ENCODE measurements around the gene WNT8A. TPM values are rescaled to one million over a fixed set of nuclear protein-coding genes. Genes with fewer than 3 reads are reported as not detected.
"Not testable (repeated sequence)": the region's sequence is repeated elsewhere in the genome, so short reads cannot be mapped to it uniquely, and the experiment has no call there.

WNT8A gene
- total RNA-seq, 2 experiments from 2014 or later, result not detected

DNA sequence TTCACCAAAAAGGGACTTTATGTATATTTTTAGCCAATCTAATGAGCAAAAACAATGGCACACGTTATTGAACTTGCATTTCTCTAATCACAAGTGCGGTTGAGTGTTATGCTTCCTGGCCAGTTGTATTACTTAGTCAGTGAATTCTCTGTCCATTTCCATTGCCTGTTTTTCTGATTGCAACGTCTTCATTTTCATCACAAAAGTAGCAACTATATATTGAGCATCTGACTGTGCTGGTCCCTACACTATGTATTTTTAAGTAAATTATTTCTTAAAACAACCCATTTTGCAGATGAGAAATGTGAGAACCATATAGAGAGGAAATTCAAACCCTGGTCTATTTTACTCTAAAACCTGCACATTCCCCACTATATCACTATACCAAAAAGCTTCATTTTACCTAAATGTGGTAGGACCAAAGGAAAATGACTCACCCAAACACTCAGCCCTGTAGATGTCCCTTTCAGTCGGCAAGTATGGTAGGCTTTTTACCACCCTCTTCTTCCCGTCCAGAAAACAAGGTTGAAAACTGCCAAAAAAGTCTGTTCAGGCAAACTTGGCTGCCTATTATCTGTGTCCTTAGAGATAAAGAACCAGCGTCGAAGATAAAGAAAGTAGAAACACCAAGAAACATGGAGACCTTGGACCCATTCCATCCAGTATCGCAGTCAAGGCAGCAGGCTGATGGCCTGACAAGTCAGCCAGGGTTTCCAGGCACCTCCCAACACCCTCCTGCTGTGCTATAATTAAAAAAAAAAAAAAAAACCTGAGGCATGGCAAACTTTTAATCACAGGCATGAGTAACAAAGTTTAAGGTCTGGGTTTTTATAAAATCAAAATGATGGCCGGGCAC, 32.2 kb upstream of the WNT8A start:
- Histone ChIP-seq H3K4me1 (ENCODE audit: insufficient read depth, low read length) (no peaks in the 10 kb centered on the region), H3K27me3 (ENCODE audit: control insufficient read depth in 1 of 2, insufficient read depth in 2 of 2, low read length in 2 of 2) (no peaks in the 10 kb centered on the region), H3K9me3 (ENCODE audit: control insufficient read depth in 1 of 2, insufficient read depth in 1 of 2, low read length in 2 of 2) (no peaks in the 10 kb centered on the region), H3K27ac (ENCODE audit: low read depth in 1 of 2, low read length in 2 of 2) (no peak overlapping the region), H3K36me3 (ENCODE audit: insufficient read depth, low read length) (no peaks in the 10 kb centered on the region), H3K4me3 (ENCODE audit: low read length) (no peak overlapping the region)
- ChIA-PET CTCF (no interaction called here), POLR2A (no interaction called here)
- ATAC-seq (ENCODE audit: poor library complexity) (no peak), DNase-seq (no peak)
- TF ChIP-seq, protein P1, sequence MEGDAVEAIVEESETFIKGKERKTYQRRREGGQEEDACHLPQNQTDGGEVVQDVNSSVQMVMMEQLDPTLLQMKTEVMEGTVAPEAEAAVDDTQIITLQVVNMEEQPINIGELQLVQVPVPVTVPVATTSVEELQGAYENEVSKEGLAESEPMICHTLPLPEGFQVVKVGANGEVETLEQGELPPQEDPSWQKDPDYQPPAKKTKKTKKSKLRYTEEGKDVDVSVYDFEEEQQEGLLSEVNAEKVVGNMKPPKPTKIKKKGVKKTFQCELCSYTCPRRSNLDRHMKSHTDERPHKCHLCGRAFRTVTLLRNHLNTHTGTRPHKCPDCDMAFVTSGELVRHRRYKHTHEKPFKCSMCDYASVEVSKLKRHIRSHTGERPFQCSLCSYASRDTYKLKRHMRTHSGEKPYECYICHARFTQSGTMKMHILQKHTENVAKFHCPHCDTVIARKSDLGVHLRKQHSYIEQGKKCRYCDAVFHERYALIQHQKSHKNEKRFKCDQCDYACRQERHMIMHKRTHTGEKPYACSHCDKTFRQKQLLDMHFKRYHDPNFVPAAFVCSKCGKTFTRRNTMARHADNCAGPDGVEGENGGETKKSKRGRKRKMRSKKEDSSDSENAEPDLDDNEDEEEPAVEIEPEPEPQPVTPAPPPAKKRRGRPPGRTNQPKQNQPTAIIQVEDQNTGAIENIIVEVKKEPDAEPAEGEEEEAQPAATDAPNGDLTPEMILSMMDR (IDR thresholded peaks at IDR 0.05), result no peak
- Mint-ChIP-seq H3K9me3 (no peaks in the 10 kb centered on the region), H3K4me1 (ENCODE audit: low read depth) (no peaks in the 10 kb centered on the region), H3K27ac (no peak overlapping the region), H3K27me3 (no peaks in the 10 kb centered on the region), H3K36me3 (ENCODE audit: low read depth) (no peaks in the 10 kb centered on the region), H3K4me3 (no peak overlapping the region)
- intact Hi-C loops (cut with DNase I, micrococcal nuclease), result no loop called here

DNA sequence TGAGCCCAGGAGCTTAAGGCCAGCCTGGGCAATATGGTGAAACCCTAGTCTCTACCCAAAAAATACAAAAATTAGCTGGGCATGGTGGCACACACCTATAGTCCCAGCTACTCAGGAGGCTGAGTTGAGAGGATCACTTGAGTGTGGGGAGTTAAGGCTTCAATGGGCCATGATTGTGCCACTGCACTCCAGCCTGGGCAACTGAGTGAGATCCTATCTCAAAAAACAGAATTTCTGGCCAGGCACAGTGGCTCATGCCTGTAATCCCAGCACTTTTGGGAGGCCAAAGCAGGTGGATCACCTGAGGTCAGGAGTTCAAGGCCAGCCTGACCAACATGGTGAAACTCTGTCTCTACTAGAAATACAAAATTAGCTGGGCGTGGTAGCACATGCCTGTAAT, 31.1 kb upstream of the WNT8A start:
- H3K27ac ChIP-seq (ENCODE audit: low read depth in 1 of 2, low read length in 2 of 2); POLR2A ChIA-PET; ATAC-seq (ENCODE audit: poor library complexity); CTCF ChIA-PET; DNase-seq; H3K4me3 Mint-ChIP-seq; H3K9me3 ChIP-seq (ENCODE audit: control insufficient read depth in 1 of 2, insufficient read depth in 1 of 2, low read length in 2 of 2); H3K4me3 ChIP-seq (ENCODE audit: low read length); H3K9me3 Mint-ChIP-seq; H3K36me3 ChIP-seq (ENCODE audit: insufficient read depth, low read length); H3K36me3 Mint-ChIP-seq (ENCODE audit: low read depth); intact Hi-C loops (cut with DNase I, micrococcal nuclease); H3K4me1 Mint-ChIP-seq (ENCODE audit: low read depth); H3K27ac Mint-ChIP-seq; H3K27me3 ChIP-seq (ENCODE audit: control insufficient read depth in 1 of 2, insufficient read depth in 2 of 2, low read length in 2 of 2); H3K4me1 ChIP-seq (ENCODE audit: insufficient read depth, low read length); H3K27me3 Mint-ChIP-seq: not testable (repeated sequence)

DNA sequence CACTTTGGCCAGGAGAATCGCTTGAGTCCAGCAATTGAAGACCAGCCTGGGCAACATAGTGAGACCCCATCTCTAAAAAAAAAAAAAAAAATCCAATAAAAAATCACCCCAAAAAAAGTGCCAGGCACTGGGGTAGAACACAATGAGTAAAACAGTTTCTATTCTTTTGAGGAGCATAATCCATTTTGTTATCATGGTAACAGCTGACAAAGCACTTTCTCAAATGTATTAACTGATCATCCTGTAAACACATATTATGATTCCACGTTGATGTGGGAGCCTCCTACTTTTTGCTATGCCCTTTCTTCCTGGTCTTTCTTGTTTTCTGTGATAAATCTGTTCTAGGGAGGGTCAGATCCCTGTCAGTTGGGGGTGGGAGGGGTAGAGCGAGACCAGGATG, 30.3 kb upstream of the WNT8A start:
- Mint-ChIP-seq H3K27ac (no peak overlapping the region), H3K36me3 (ENCODE audit: low read depth) (no peaks in the 10 kb centered on the region), H3K27me3 (no peaks in the 10 kb centered on the region), H3K4me1 (ENCODE audit: low read depth) (no peaks in the 10 kb centered on the region), H3K4me3 (no peak overlapping the region), H3K9me3 (no peaks in the 10 kb centered on the region)
- DNase-seq (no peak), ATAC-seq (ENCODE audit: poor library complexity) (no peak)
- ChIA-PET POLR2A (no interaction called here), CTCF (no interaction called here)
- TF ChIP-seq, protein P1 (IDR thresholded peaks at IDR 0.05), result no peak
- Histone ChIP-seq H3K27me3 (ENCODE audit: control insufficient read depth in 1 of 2, insufficient read depth in 2 of 2, low read length in 2 of 2) (no peaks in the 10 kb centered on the region), H3K9me3 (ENCODE audit: control insufficient read depth in 1 of 2, insufficient read depth in 1 of 2, low read length in 2 of 2) (no peaks in the 10 kb centered on the region), H3K27ac (ENCODE audit: low read depth in 1 of 2, low read length in 2 of 2) (no peak overlapping the region), H3K4me3 (ENCODE audit: low read length) (no peak overlapping the region), H3K36me3 (ENCODE audit: insufficient read depth, low read length) (no peaks in the 10 kb centered on the region), H3K4me1 (ENCODE audit: insufficient read depth, low read length) (no peaks in the 10 kb centered on the region)
- intact Hi-C loops (cut with DNase I, micrococcal nuclease), result no loop called here

GRCh38 chr5:138054206-138054605, 29.6 kb upstream of the WNT8A start:
- no peaks in the 10 kb centered on the region for H3K36me3 Mint-ChIP-seq (ENCODE audit: low read depth)

More at GRCh38 chr5:138054206-138054605, 29.6 kb upstream of the WNT8A start:
- H3K27me3 ChIP-seq (ENCODE audit: control insufficient read depth in 1 of 2, insufficient read depth in 2 of 2, low read length in 2 of 2), result no peaks in the 10 kb centered on the region
- no peak for ATAC-seq (ENCODE audit: poor library complexity)
- H3K4me3 ChIP-seq (ENCODE audit: low read length), result no peak overlapping the region
- no peak overlapping the region for H3K27ac ChIP-seq (ENCODE audit: low read depth in 1 of 2, low read length in 2 of 2)
- no peaks in the 10 kb centered on the region for H3K4me1 ChIP-seq (ENCODE audit: insufficient read depth, low read length)
- Mint-ChIP-seq H3K4me3 (no peak overlapping the region), H3K9me3 (no peaks in the 10 kb centered on the region), H3K27ac (no peak overlapping the region), H3K27me3 (no peaks in the 10 kb centered on the region), H3K4me1 (ENCODE audit: low read depth) (no peaks in the 10 kb centered on the region)
- no peaks in the 10 kb centered on the region for H3K9me3 ChIP-seq (ENCODE audit: control insufficient read depth in 1 of 2, insufficient read depth in 1 of 2, low read length in 2 of 2)
- ChIA-PET POLR2A (no interaction called here), CTCF (no interaction called here)
- TF ChIP-seq, protein P1 (IDR thresholded peaks at IDR 0.05), result no peak
- intact Hi-C loops (cut with DNase I, micrococcal nuclease), result no loop called here
- no peaks in the 10 kb centered on the region for H3K36me3 ChIP-seq (ENCODE audit: insufficient read depth, low read length)
- DNase-seq, result no peak

Measured in CD4-positive, alpha-beta T cell (primary cell).